OCI-M2 (cell line): ENCODE measurements around the gene CAP2.
"Not testable (repeated sequence)": the region's sequence is repeated elsewhere in the genome, so short reads cannot be mapped to it uniquely, and the experiment has no call there.

Experiments used
- DNase-seq: peaks from one replicate; lab custom pipeline; 2025; ENCODE audit not compliant: unreplicated experiment; lab: John Stamatoyannopoulos, UW

CAP2 gene

GRCh38 chr6:17431581-17431980 lies 38.2 kb downstream of the CAP2 start:
- no peak for DNase-seq

DNA sequence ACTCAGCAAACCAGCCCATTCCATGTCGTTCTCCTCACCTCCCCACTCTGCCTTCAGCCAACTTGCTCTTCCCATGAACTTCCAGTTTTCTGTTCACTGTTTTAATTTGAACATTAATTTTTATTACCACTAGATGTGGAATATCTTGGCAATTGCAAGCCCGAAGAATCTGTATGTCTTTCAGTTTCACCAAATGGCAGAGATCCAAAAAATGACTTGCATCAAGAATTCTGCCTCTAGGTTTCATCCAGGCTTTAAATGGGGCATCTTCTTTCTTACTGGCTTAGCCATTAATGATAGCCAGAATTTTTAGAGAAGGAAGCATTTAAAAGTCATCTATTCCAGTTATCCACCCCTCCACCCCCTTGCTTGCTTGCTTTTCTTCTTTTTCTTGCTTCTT lies 39.0 kb downstream of the CAP2 start:
- no peak for DNase-seq

- DNase-seq = no peak
Observed at GRCh38 chr6:17439243-17439993, 46.0 kb downstream of the CAP2 start.

- DNase-seq = not testable (repeated sequence)
Observed at GRCh38 chr6:17440811-17441210, 47.4 kb downstream of the CAP2 start.

DNA sequence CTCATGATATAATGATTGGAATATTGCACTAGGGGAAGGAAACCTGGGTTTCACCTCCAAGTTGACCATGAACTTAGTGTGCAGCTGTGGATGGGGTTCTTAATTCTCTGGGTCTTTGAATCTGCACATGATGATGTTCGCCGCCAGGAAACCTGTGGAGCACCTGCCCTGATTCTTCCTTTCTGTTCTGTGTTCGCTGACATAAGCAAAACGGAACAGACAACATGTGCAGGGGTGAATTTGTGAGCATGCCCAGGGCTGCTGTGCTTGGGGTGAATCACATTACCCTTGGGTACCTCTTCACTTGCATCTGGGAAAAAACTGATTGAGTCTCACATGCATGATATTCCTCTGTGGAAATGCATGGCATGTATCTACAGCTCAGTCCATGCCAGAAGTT lies 48.8 kb downstream of the CAP2 start:
- DNase-seq = no peak

GRCh38 chr6:17446713-17447112 lies 53.3 kb downstream of the CAP2 start:
- DNase-seq = no peak

GRCh38 chr6:17448165-17448564 lies 54.8 kb downstream of the CAP2 start:
- no peak for DNase-seq

DNA sequence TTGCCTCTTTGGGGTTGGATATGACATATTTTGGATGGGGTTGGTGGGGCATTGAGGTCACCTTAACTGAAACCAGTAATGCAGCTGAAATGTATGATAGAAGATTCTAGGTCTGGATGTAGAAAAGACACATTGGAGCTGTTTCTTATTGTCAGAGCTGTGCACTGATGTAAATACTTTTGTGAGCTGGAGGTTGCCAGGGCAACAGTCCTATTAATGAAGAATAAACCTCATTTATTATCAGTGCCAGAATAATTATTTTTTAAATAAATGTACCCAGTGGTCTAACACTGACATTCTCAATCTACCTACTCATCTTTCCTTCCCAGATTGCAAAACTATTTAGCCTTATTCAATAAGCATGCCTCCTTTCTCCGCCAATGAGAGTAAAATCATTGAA lies 57.0 kb downstream of the CAP2 start:
- DNase-seq = no peak

DNA sequence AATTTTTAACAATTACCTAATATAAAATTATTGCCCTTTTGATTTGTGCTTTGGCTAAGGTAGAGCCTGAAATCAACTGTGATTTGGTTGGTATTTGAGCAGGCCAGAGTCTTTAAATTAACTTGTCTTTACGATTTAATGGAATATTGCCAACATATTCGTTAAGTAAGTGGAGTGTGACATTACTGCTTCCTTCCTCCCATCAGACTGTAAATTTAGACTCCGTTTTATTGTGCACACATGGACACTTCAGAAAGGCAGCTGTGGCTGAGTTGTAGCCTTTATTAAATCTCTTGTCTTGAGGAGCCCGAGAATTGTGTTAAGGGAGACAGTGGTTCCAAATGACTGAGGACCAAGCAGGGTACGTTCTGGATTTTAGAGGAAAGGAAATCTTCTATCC lies 57.4 kb downstream of the CAP2 start:
- no peak for DNase-seq

DNA sequence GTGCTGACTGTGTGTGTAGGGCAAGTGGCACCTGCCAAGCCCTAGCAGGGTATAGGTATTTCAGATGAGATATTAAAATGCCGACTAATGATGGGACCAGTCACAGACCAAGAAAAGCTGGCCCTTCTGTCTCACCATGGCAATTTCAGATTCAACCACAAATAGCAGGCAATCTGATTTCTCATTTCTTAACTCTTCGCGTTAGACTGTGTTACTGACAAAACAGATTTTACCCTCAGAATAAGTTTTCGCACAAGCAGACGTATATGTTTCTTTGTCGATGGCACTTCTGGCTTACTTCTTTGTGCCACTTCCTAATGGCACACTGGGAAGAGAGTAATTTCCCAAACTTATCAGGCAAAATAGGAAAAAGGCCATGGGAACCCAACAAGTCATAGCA lies 58.7 kb downstream of the CAP2 start:
- no peak for DNase-seq

DNA sequence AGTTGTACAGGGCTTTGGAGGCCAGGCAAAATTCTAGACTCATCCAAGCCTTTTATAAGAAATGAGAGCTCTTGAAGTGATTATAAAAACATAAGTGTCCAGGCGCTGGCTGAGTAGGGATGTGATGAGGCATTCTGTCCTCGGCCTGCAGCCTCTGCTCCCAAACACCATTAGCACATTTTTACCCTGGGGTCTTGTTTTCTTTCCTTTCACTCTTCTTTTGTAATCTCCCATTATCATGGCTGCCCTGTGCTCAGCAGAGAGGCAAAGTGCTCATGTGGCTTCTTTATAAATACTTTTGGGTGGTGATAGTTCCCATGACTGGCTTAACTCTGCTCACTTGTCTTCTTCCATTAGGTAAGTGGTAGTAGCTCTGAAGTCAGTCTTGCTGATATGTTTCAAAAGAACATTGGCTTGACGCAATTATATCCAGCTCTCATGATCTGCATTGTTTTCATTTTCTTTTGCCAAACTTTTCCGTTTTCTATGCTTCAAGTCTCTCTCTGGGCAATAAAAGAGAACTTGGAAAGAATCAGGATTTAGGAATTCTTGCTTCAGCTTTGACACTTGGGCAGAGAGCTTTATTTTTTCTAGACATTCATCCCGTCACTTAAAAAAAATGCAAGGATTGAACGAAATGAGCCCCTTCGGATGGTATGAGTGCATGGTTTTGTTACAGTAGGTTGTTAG lies 61.1 kb downstream of the CAP2 start:
- DNase-seq = no peak

DNA sequence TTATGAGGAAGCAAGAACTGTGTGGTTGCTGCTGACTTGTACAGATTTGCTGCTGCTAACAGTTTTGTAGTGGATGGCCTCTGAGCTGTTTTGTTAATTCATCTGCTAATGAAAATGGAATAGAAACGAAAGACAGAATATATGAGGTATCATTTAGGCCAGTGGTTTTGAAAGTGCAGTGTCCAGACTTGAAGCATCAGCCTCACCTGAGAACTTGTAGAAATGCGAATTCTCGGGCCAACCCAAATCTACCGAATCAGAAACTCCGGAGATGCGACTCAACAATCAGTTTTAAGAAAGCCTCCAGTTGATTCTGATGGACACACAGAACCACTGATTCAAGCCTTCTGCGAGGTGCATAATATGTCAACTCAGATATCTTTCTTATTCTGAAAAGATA lies 62.5 kb downstream of the CAP2 start:
- no peak for DNase-seq

DNA sequence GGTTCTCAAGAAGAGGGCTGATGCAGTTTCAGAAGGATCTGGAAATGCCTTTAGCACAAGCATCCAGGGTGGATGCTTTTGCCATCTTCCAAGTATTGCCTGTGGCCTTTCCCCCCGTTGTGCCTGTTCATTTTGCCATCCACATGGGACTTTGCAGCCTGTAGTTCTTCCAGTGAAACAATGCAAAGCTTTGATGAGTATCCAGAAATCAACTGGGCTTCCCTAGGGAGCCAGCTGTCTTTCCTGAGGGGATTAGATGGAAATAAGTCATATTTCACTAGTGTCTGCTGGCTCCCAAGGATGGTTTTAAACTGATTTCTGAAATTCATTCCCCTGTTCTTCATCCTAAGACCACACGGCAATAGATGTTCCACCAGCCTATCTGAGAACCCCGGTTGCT lies 63.3 kb downstream of the CAP2 start:
- DNase-seq = no peak

DNA sequence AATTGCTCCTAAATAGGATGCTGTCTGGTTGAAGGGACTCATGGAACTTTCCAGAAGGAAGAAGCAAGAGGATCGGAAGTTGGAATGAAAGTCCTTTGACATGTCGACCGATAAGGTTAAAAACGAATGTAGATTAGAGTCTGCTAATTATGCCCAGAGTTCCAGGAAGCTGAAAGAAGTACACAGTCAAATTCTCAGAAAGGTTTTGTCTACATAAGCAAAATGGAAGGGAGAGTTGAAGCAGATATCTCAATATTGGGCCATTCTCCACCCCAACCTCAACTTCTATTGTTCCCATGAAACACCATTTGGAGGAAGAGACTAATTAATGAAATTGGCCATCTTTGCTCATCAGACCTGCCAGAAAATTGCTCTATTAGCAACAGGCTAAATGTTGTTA lies 64.0 kb downstream of the CAP2 start:
- DNase-seq = no peak

DNA sequence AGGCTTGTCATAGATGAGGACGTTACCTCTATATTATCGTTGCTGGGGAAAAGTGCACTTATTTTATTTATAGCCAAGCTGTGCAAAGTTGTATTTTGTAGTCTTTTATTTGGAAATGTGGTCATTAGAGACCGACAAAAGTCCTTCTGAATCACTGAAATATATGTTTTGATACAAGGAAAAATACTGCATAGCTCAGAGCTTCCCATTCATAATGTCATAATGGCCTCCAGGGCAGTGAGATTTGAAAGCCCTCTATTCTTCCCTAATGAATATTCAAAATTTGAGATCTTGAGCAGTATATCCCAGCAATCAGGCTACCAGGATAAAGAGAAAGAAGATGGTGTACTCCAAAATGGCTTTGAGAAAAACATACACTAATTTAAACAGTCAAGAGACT lies 64.6 kb downstream of the CAP2 start:
- no peak for DNase-seq

GRCh38 chr6:17458966-17459365 lies 65.6 kb downstream of the CAP2 start:
- DNase-seq = no peak

GRCh38 chr6:17460862-17461261 lies 67.5 kb downstream of the CAP2 start:
- DNase-seq = no peak

- DNase-seq = no peak
Observed at GRCh38 chr6:17466147-17466546, 72.8 kb downstream of the CAP2 start.

DNA sequence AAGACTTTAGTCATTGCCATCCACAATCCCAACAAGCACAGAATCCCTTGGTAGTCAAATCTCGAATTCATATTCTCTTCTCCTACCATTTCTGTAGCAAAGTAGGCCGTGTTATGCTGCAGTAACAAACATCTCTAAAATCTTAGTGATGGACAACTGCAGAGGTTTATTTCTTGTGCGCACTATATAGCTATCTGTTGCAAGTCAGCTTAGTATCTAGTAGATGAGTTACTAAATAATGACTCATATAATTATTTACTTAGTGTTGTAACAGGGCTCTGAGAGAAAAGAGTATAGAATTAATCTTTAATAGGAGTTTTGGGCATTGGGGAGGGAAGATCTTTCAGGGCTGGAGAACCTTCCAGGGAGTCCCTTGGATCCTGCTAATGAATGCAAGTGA lies 73.3 kb downstream of the CAP2 start:
- no peak for DNase-seq

DNA sequence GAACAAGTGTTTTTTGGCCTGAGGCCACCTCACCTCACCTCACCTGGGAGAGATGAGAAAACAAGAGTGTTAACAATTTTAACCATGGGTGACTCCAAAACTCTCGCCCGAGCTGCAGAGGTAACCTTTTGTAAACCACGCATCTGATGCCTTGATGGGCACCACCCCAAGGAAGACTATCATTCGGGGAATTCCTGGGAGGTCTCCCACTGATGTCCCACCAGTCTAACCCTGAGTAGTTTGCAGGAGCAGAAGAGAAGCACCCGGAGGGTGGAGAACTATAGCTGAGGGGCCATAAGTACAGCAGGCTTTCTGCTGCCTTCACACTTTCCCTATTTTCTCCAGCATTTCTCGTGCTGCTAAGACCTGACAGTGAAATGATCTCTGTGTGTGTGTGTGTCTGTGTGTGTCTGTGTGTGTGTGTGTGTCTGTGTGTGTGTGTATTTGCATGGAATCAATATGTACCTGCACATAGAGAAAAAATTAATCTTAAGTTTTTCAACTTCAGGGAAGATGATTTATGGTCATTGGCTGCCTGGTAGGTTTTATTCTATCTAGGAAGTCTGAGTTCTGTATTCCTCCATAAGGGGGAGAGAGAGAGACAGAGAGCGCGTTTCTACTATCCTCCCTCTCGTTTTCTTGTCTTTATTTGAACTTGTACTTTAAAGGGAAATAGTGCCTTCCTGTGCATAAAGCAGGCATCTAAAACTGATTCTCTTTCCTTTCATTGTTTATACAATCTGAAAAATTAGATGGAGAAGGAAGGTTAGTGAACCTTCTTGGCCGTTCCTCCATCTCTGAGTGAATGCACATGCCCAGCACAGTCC lies 75.8 kb downstream of the CAP2 start:
- no peak for DNase-seq

DNA sequence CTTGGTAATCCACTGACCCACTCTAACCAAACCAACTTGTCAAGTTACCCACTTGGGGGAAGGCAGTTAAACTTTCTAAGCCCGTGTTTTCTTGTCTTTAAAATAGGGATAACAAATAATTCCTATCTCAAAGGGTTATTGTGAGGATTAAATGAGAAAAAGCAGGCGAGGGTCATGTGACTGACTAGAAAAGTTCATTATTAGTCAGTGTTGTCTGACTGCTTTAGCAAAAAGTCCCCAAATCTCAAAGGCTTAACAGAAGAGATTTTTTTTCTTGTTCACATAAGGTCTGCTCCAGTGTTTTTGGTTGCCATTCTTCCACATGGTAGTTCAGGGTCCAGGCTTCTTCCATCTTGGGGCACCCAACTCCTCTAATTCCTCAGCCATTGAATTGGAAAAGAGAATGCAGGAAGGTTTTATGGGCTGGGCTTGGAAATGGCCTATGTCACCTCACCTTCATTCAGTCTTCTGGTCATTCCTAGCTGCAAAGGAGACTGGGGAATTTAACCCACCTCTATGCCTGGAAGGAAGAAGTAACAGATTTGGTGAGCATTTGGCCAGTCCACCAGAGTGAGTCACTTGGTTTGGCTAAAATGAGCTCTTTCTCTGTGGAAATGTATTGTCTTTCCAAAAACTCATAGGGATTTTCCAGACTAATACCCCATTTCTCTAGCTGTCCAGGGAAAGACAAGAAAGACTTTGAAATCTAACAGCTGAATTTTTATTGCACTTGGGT lies 77.0 kb downstream of the CAP2 start:
- DNase-seq = no peak
